Measurements from ENCODE around the gene GPR156.

The GPR156 gene

GRCh38 chr3:120160050-120160449 lies 125.0 kb downstream of the GPR156 start:
- TF ChIP-seq MAX (IDR thresholded peaks at IDR 0.05) (peak; percentile 67; the same call in 1 of the 2 replicates), CEBPB (IDR thresholded peaks at IDR 0.05) (peak; percentile 98), TEAD4 (IDR thresholded peaks at IDR 0.05) (0 out of 2 replicates have a peak, but pooled peaks have one; percentile 8), ZBTB7A (IDR thresholded peaks at IDR 0.05; ENCODE audit: low read depth) (no peak), TCF12 (IDR thresholded peaks at IDR 0.05; ENCODE audit: low read depth) (peak; percentile 32; the same call in 1 of the 2 replicates)

- TF ChIP-seq ZBTB7A (IDR thresholded peaks at IDR 0.05; ENCODE audit: low read depth) = no peak
- TF ChIP-seq YY1 (IDR thresholded peaks at IDR 0.05; ENCODE audit: low read depth) = no peak
- no peak for TF ChIP-seq USF1 (IDR thresholded peaks at IDR 0.05)
- no peak for TF ChIP-seq TEAD4 (IDR thresholded peaks at IDR 0.05)
- TF ChIP-seq EP300 (IDR thresholded peaks at IDR 0.05; ENCODE audit: borderline replicate concordance) = no peak
- no peak for TF ChIP-seq CREB1 (IDR thresholded peaks at IDR 0.05; ENCODE audit: low read depth)
- TF ChIP-seq FOXM1 (IDR thresholded peaks at IDR 0.05; ENCODE audit: borderline replicate concordance, low read depth) = no peak
- TF ChIP-seq MAX (IDR thresholded peaks at IDR 0.05) = no peak
- TF ChIP-seq CEBPB (IDR thresholded peaks at IDR 0.05) = no peak
- no peak for TF ChIP-seq REST (IDR thresholded peaks at IDR 0.05; ENCODE audit: low read depth)
- TF ChIP-seq RAD21 (IDR thresholded peaks at IDR 0.05; ENCODE audit: low read depth) = no peak
- no peak for TF ChIP-seq NFIC (IDR thresholded peaks at IDR 0.05)
- TF ChIP-seq TAF1 (IDR thresholded peaks at IDR 0.05; ENCODE audit: low read depth) = no peak
- TF ChIP-seq EGR1 (IDR thresholded peaks at IDR 0.05) = no peak
- no peak for TF ChIP-seq TCF12 (IDR thresholded peaks at IDR 0.05; ENCODE audit: low read depth)
Observed at GRCh38 chr3:120157681-120158080, 127.3 kb downstream of the GPR156 start.

GRCh38 chr3:120157113-120157512 lies 127.9 kb downstream of the GPR156 start:
- TF ChIP-seq USF1 (IDR thresholded peaks at IDR 0.05) (no peak), EGR1 (IDR thresholded peaks at IDR 0.05) (no peak), REST (IDR thresholded peaks at IDR 0.05; ENCODE audit: low read depth) (no peak), RAD21 (IDR thresholded peaks at IDR 0.05; ENCODE audit: low read depth) (no peak), MAX (IDR thresholded peaks at IDR 0.05) (no peak), NFIC (IDR thresholded peaks at IDR 0.05) (no peak), EP300 (IDR thresholded peaks at IDR 0.05; ENCODE audit: borderline replicate concordance) (no peak), FOXM1 (IDR thresholded peaks at IDR 0.05; ENCODE audit: borderline replicate concordance, low read depth) (no peak), ZBTB7A (IDR thresholded peaks at IDR 0.05; ENCODE audit: low read depth) (no peak), CEBPB (IDR thresholded peaks at IDR 0.05) (no peak), CREB1 (IDR thresholded peaks at IDR 0.05; ENCODE audit: low read depth) (no peak), TCF12 (IDR thresholded peaks at IDR 0.05; ENCODE audit: low read depth) (no peak), YY1 (IDR thresholded peaks at IDR 0.05; ENCODE audit: low read depth) (no peak), TAF1 (IDR thresholded peaks at IDR 0.05; ENCODE audit: low read depth) (no peak)

GRCh38 chr3:120156699-120157098 lies 128.3 kb downstream of the GPR156 start:
- TF ChIP-seq EP300 (IDR thresholded peaks at IDR 0.05; ENCODE audit: borderline replicate concordance) = no peak
- TF ChIP-seq FOXM1 (IDR thresholded peaks at IDR 0.05; ENCODE audit: borderline replicate concordance, low read depth) = no peak
- no peak for TF ChIP-seq YY1 (IDR thresholded peaks at IDR 0.05; ENCODE audit: low read depth)
- no peak for TF ChIP-seq REST (IDR thresholded peaks at IDR 0.05; ENCODE audit: low read depth)
- no peak for TF ChIP-seq USF1 (IDR thresholded peaks at IDR 0.05)
- no peak for TF ChIP-seq CREB1 (IDR thresholded peaks at IDR 0.05; ENCODE audit: low read depth)
- TF ChIP-seq MAX (IDR thresholded peaks at IDR 0.05) = no peak
- TF ChIP-seq RAD21 (IDR thresholded peaks at IDR 0.05; ENCODE audit: low read depth) = no peak
- no peak for TF ChIP-seq TCF12 (IDR thresholded peaks at IDR 0.05; ENCODE audit: low read depth)
- TF ChIP-seq EGR1 (IDR thresholded peaks at IDR 0.05) = no peak
- TF ChIP-seq CEBPB (IDR thresholded peaks at IDR 0.05) = no peak
- no peak for TF ChIP-seq ZBTB7A (IDR thresholded peaks at IDR 0.05; ENCODE audit: low read depth)
- no peak for TF ChIP-seq TAF1 (IDR thresholded peaks at IDR 0.05; ENCODE audit: low read depth)
- TF ChIP-seq NFIC (IDR thresholded peaks at IDR 0.05) = no peak
- TF ChIP-seq TEAD4 (IDR thresholded peaks at IDR 0.05) = no peak
